Measurements from ENCODE around the gene MOV10L1. TPM values are rescaled to one million over a fixed set of nuclear protein-coding genes. Genes with fewer than 3 reads are reported as not detected.

The MOV10L1 gene
- total and polyA plus RNA-seq, 7 experiments from 2014 or later = not detected

DNA sequence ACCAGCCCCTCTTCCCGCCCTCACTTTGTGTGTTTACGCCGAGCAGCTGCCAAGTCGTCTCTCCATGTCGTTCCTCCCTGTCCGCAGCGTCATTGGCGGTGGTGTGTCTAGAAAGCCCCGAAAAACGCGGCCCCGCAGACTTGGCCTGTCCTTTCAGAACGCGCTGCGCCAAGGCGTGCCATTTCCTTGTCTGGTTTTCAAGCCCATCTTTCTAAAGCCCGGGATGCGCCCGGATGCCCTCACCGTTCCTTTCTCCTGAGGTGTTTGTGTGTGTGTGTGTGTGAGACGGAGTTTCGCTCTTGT lies 557 bp downstream of the MOV10L1 start:
- intact Hi-C loops (cut with micrococcal nuclease) = no loop called here

DNA sequence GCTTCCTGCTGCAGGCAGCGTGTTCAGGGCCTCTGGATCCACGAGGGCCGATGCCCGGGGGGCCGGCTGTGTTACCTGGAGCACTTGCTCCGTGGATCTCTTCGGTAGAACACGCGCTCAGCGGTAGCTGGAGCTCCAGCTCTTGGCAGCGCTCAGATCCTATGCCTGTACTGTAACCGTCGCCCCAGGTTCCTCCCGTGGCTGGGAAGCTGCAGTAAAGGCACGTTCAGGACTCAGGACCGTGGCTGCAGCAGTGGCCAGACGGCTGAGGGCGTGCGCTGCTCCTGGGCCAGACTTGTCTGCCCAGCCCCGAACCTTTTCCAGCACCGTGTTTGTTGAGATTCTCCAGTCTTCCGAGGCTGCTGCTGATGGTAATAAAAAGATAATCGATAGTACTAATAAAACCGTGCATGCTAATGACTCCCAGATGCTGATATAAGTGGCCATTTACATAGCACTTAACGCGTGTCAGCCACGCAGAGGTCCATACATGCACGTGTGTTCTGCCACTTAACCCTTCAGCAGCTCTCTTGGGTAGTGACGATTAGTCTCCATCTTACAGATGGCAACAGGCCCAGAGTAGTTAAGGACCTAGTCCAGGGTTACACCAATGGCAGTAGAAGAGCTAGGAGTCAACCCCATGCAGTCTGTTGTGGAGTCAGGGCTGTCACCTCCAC lies 1.4 kb downstream of the MOV10L1 start:
- H3K36me3 ChIP-seq (ENCODE audit: control insufficient read depth in 2 of 3, insufficient read depth in 3 of 3, low read length in 3 of 3) = no peaks in the 10 kb centered on the region
- Mint-ChIP-seq H3K36me3 (peaks cover 0 to 13% (median 3%) of the 10 kb centered on the region in 5 donors), H3K4me1 (peaks cover 0 to 5% (median 0%) of the 10 kb centered on the region in 7 donors), H3K4me3 (no peak overlapping the region), H3K9me3 (peaks cover 0 to 15% (median 5%) of the 10 kb centered on the region in 11 donors), H3K27ac (peak overlapping the region in 1 of 9 donors; percentile 56), H3K27me3 (peaks cover 4 to 27% (median 13%) of the 10 kb centered on the region in 5 donors)
- H3K27ac ChIP-seq (ENCODE audit: low read depth, low read length) = no peak overlapping the region
- no peak overlapping the region for H3K4me3 ChIP-seq (ENCODE audit: low read length)
- ATAC-seq = no peak
- no peak for DNase-seq
- intact Hi-C loops (cut with micrococcal nuclease) = no loop called here
- H3K27me3 ChIP-seq (ENCODE audit: control insufficient read depth in 2 of 2, insufficient read depth in 2 of 2, low read length in 2 of 2) = no peaks in the 10 kb centered on the region
- ChIA-PET CTCF (no interaction called here), POLR2A (no interaction called here)
- peaks cover 0 to 3% of the 10 kb centered on the region in 2 donors for H3K4me1 ChIP-seq (ENCODE audit: control insufficient read depth in 2 of 2, insufficient read depth in 2 of 2, low read length in 2 of 2)
- H3K9me3 ChIP-seq (ENCODE audit: control insufficient read depth in 2 of 3, low read length in 3 of 3) = no peaks in the 10 kb centered on the region

More for the DNA sequence above, 557 bp downstream of the MOV10L1 start:
- Mint-ChIP-seq H3K4me3 (no peak overlapping the region), H3K27ac (no peak overlapping the region), H3K27me3 (peaks cover 5 to 23% (median 12%) of the 10 kb centered on the region in 5 donors), H3K9me3 (peaks cover 0 to 15% (median 5%) of the 10 kb centered on the region in 11 donors), H3K4me1 (peaks cover 0 to 7% (median 0%) of the 10 kb centered on the region in 7 donors), H3K36me3 (peaks cover 0 to 13% (median 3%) of the 10 kb centered on the region in 5 donors)
- H3K4me3 ChIP-seq (ENCODE audit: low read length) = no peak overlapping the region
- ATAC-seq (no peak), DNase-seq (no peak)
- POLR2A ChIA-PET = no interaction called here
- peaks cover 0 to 3% of the 10 kb centered on the region in 2 donors for H3K4me1 ChIP-seq (ENCODE audit: control insufficient read depth in 2 of 2, insufficient read depth in 2 of 2, low read length in 2 of 2)
- CTCF ChIA-PET = no interaction called here
- H3K27me3 ChIP-seq (ENCODE audit: control insufficient read depth in 2 of 2, insufficient read depth in 2 of 2, low read length in 2 of 2) = no peaks in the 10 kb centered on the region
- no peak overlapping the region for H3K27ac ChIP-seq (ENCODE audit: low read depth, low read length)
- H3K36me3 ChIP-seq (ENCODE audit: control insufficient read depth in 2 of 3, insufficient read depth in 3 of 3, low read length in 3 of 3) = no peaks in the 10 kb centered on the region
- no peaks in the 10 kb centered on the region for H3K9me3 ChIP-seq (ENCODE audit: control insufficient read depth in 2 of 3, low read length in 3 of 3)

DNA sequence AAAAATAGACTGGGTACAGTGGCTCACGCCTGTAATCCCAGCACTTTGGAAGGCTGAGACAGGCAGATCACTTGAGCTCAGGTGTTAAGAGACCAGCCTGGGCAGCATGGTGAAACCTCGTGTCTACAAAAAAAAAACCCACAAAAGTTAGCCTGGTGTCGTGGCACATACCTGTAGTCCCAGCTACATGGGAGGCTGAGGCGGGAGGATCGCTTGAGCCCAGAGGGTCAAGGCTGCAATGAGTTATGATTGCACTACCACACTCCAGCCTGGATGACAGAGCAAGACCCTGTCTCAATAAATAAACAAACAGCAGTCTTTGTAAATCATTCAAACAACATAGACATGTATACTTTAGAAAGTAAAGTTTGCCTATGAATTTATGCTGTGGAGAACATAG lies 2.5 kb downstream of the MOV10L1 start:
- ChIA-PET CTCF (no interaction called here), POLR2A (no interaction called here)
- Histone ChIP-seq H3K36me3 (ENCODE audit: control insufficient read depth in 2 of 3, insufficient read depth in 3 of 3, low read length in 3 of 3) (no peaks in the 10 kb centered on the region), H3K9me3 (ENCODE audit: control insufficient read depth in 2 of 3, low read length in 3 of 3) (no peaks in the 10 kb centered on the region), H3K27me3 (ENCODE audit: control insufficient read depth in 2 of 2, insufficient read depth in 2 of 2, low read length in 2 of 2) (no peaks in the 10 kb centered on the region), H3K4me3 (ENCODE audit: low read length) (no peak overlapping the region), H3K27ac (ENCODE audit: low read depth, low read length) (no peak overlapping the region), H3K4me1 (ENCODE audit: control insufficient read depth in 2 of 2, insufficient read depth in 2 of 2, low read length in 2 of 2) (no peaks in the 10 kb centered on the region)
- DNase-seq (no peak), ATAC-seq (no peak)
- Mint-ChIP-seq H3K4me3 (no peak overlapping the region), H3K27ac (peak overlapping the region in 1 of 9 donors; percentile 56), H3K36me3 (peaks cover 0 to 5% (median 0%) of the 10 kb centered on the region in 5 donors), H3K9me3 (peaks cover 0 to 9% (median 0%) of the 10 kb centered on the region in 11 donors), H3K4me1 (peaks cover 0 to 3% (median 0%) of the 10 kb centered on the region in 7 donors), H3K27me3 (peaks cover 4 to 28% (median 9%) of the 10 kb centered on the region in 5 donors)
- intact Hi-C loops (cut with micrococcal nuclease) = no loop called here

DNA sequence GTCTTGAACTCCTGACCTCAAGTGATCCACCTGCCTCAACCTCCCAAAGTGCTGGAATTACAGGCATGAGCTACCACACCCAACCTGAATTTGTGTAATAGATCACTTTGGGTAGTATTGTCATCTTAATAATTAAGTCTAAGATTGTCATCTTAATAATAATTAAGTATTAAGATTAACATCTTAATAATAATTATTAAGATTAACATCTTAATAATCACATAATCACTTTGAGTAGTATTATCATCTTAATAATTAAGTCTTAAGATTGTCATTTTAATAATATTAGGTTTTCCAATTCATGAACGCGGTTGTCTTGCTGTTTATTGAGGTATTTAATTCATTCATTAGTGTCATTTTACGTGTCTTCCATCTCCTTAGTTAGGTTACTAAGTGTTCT lies 8.2 kb downstream of the MOV10L1 start:
- CTCF ChIA-PET = no interaction called here
- no peaks in the 10 kb centered on the region for H3K36me3 ChIP-seq (ENCODE audit: control insufficient read depth in 2 of 3, insufficient read depth in 3 of 3, low read length in 3 of 3)
- Mint-ChIP-seq H3K36me3 (no peaks in the 10 kb centered on the region), H3K27me3 (peaks cover 0 to 47% (median 11%) of the 10 kb centered on the region in 5 donors), H3K27ac (no peak overlapping the region), H3K4me3 (no peak overlapping the region), H3K9me3 (no peaks in the 10 kb centered on the region), H3K4me1 (peaks cover 0 to 8% (median 0%) of the 10 kb centered on the region in 7 donors)
- no peak overlapping the region for H3K27ac ChIP-seq (ENCODE audit: low read depth, low read length)
- intact Hi-C loops (cut with micrococcal nuclease) = no loop called here
- ATAC-seq (no peak), DNase-seq (no peak)
- POLR2A ChIA-PET = no interaction called here
- no peaks in the 10 kb centered on the region for H3K9me3 ChIP-seq (ENCODE audit: control insufficient read depth in 2 of 3, low read length in 3 of 3)
- H3K27me3 ChIP-seq (ENCODE audit: control insufficient read depth in 2 of 2, insufficient read depth in 2 of 2, low read length in 2 of 2) = no peaks in the 10 kb centered on the region
- H3K4me1 ChIP-seq (ENCODE audit: control insufficient read depth in 2 of 2, insufficient read depth in 2 of 2, low read length in 2 of 2) = no peaks in the 10 kb centered on the region
- H3K4me3 ChIP-seq (ENCODE audit: low read length) = no peak overlapping the region

DNA sequence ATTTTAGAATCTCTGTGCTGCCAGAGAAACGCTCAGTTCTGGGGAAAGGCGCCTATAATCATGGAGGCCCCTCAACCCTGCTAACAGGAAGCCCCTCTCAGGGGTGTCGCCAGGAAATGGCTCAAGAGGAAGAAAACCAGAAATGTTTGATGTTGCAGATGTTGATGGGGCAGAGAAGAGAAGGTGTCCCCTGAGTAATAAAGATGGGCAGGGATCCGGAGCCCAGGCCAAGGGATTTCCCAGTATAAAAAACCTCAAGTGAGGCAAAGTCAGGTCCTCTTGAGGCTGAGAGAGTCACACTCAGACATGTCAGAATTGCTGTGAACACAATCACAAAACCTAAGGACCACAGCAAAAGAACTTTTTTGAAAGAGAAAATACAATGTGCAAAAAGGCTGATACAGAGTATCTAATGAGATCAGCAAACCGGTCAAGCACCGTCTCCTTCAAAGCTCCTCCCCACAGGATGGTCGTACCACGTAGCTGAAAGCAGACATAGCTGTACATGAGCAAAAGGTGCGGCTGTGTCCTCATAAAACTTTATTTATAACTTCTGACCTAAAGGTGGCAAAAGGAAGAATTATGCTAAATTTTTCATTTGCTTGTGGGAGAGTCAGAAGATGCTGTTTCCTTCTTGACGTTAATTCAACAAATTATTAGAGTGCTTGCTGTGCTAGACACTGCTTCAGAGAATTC lies 12.2 kb downstream of the MOV10L1 start:
- no peak for DNase-seq
- CTCF ChIA-PET = no interaction called here
- H3K27me3 Mint-ChIP-seq = peaks cover 0 to 23% (median 6%) of the 10 kb centered on the region in 5 donors

DNA sequence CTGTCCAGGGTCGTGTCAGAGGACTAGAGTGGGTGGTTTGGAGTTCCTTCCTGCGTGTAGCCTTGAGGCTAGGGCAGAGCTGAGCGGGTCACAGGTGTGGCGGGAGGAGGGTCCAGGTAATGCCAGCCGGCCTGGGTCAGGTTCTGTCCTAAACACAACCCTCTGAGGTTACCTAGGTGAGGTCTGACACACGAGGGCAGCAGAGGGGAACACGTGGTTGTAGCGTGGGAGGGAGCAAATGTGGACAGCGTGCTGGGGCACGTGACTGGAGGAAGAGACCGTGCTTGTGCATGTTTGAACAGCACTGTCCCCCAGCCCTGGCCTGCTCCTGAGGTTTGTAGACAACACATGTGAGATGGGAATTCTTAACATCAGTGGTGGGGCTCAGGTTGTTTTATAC lies 13.1 kb downstream of the MOV10L1 start:
- no peak for DNase-seq
- Histone ChIP-seq H3K36me3 (ENCODE audit: control insufficient read depth in 2 of 3, insufficient read depth in 3 of 3, low read length in 3 of 3) (no peaks in the 10 kb centered on the region), H3K27ac (ENCODE audit: low read depth, low read length) (no peak overlapping the region), H3K27me3 (ENCODE audit: control insufficient read depth in 2 of 2, insufficient read depth in 2 of 2, low read length in 2 of 2) (no peaks in the 10 kb centered on the region), H3K9me3 (ENCODE audit: control insufficient read depth in 2 of 3, low read length in 3 of 3) (no peaks in the 10 kb centered on the region), H3K4me3 (ENCODE audit: low read length) (no peak overlapping the region), H3K4me1 (ENCODE audit: control insufficient read depth in 2 of 2, insufficient read depth in 2 of 2, low read length in 2 of 2) (peaks cover 0 to 4% of the 10 kb centered on the region in 2 donors)
- Mint-ChIP-seq H3K4me3 (peak overlapping the region in 1 of 10 donors; percentile 49), H3K9me3 (no peaks in the 10 kb centered on the region), H3K36me3 (no peaks in the 10 kb centered on the region), H3K27ac (no peak overlapping the region), H3K27me3 (peaks cover 0 to 18% (median 6%) of the 10 kb centered on the region in 5 donors), H3K4me1 (peaks cover 4 to 17% (median 6%) of the 10 kb centered on the region in 7 donors)
- no peak for ATAC-seq
- ChIA-PET POLR2A (no interaction called here), CTCF (no interaction called here)
- intact Hi-C loops (cut with micrococcal nuclease) = no loop called here

More for the DNA sequence above, 12.2 kb downstream of the MOV10L1 start:
- Histone ChIP-seq H3K9me3 (ENCODE audit: control insufficient read depth in 2 of 3, low read length in 3 of 3) (no peaks in the 10 kb centered on the region), H3K4me3 (ENCODE audit: low read length) (no peak overlapping the region), H3K27ac (ENCODE audit: low read depth, low read length) (no peak overlapping the region), H3K27me3 (ENCODE audit: control insufficient read depth in 2 of 2, insufficient read depth in 2 of 2, low read length in 2 of 2) (no peaks in the 10 kb centered on the region), H3K36me3 (ENCODE audit: control insufficient read depth in 2 of 3, insufficient read depth in 3 of 3, low read length in 3 of 3) (no peaks in the 10 kb centered on the region), H3K4me1 (ENCODE audit: control insufficient read depth in 2 of 2, insufficient read depth in 2 of 2, low read length in 2 of 2) (peaks cover 0 to 4% of the 10 kb centered on the region in 2 donors)
- ATAC-seq = no peak
- Mint-ChIP-seq H3K36me3 (no peaks in the 10 kb centered on the region), H3K9me3 (no peaks in the 10 kb centered on the region), H3K27ac (no peak overlapping the region), H3K4me3 (no peak overlapping the region), H3K4me1 (peaks cover 4 to 17% (median 6%) of the 10 kb centered on the region in 7 donors)
- POLR2A ChIA-PET = interaction anchor here (0.6 kb wide), 1 partner anchor 113 kb away, joined by 3 read pairs; no protein-coding TSS in a partner anchor
- intact Hi-C loops (cut with micrococcal nuclease) = no loop called here

All from naive thymus-derived CD4-positive, alpha-beta T cell (primary cell).